Spleen (tissue), 7 donors: ENCODE data around the gene PRCD.

Experiments
- CTCF ChIP-seq, 11 experiments: fragments of 200-600 bp in 7 of 11; fragments of 450-650 bp in 4 of 11; sonication (generic) in 4 of 11; IDR thresholded peaks in 8 of 11; conservative IDR thresholded peaks in 3 of 11; 1 replicate in 7 of 11; 2 replicates in 4 of 11; pipeline versions ENCODE4 v1.4.0 to v1.8.0; 2016 to 2021; ENCODE audit warnings: antibody characterized with exemption in 11 of 11, inconsistent platforms in 4 of 11, mild to moderate bottlenecking in 1 of 11
- POLR2A ChIP-seq, 3 donors: fragments of 450-650 bp; IDR thresholded peaks; one replicate each; pipeline ENCODE4 v1.5.1; 2017; ENCODE audit warnings: antibody characterized with exemption in 3 of 3, mild to moderate bottlenecking in 1 of 3
- POLR2AphosphoS5 ChIP-seq, 3 donors: sonication (generic); formaldehyde crosslinking; IDR thresholded peaks; one replicate each; pipeline ENCODE4 v1.5.1; 2017; ENCODE audit warnings: antibody characterized with exemption in 3 of 3
- donor health status: DM: no; HTN: no; CAD: no; lungs with moderate emphysema.
- donor health status: DM: no; HTN: no; CAD: no.
- donor health status: DM: no; HTN: no; CAD: no.

DNA sequence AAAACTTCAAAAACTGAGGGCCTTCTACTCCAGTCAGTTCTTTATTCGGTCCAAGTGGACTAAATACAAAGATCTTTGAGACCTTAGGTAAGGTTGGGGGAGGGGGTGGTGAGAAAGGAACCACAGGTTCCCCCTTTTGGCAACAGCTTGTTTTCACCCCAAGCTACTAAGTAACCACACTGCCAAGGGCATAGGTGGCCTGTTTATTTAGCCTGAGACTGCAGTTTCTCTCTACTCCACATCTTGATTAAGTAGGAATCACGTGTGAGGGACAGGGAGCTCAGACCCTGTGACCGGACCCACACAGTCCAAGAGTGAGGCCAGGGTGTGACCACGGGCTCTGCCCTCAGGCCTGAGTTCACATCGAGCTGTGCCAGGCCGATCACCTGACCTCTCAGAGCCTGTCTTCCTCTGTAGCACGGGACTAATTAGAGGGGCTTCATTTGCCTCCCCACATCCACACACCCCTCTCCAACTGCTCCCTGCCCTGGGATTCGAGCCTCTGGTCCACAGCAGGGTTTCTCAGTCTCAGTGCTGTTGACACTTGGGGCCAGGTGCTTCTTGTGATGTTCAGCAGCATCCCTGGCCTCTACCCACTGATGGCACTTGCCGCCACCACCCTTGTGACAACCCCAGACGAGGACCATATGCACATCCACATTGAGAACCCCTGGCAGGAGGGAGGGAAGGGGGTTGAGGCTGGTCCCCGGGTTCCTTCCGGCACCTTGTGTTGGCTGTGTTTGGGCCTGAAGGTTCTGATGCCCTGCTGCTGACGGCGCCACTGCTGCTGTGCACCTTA is 28.0 kb downstream of the PRCD start:
- TF ChIP-seq CTCF (IDR thresholded peaks at IDR 0.05 in 8 of 11, conservative IDR thresholded peaks at IDR 0.05 in 3 of 11) (peak in 1 of 11 experiments; percentile 12), POLR2A (IDR thresholded peaks at IDR 0.05) (no peak), POLR2AphosphoS5 (IDR thresholded peaks at IDR 0.05) (peak; percentile 35 to 63 (median 50))
